ENCODE measurements around the gene ADD3.

Gene ADD3

GRCh38 chr10:110167149-110167548 lies 159.4 kb downstream of the ADD3 start:
- in situ Hi-C loops (cut with HindIII; ENCODE audit: low sequenced_read_pairs) = no loop called here
- DNase-seq (ENCODE audit: low read depth, low spot score) = no peak
- TF ChIP-seq CTCF (IDR thresholded peaks at IDR 0.05; ENCODE audit: low read depth, low read length) = no peak
- H3K4me3 ChIP-seq (ENCODE audit: low read depth, low read length) = no peak overlapping the region

GRCh38 chr10:110168601-110169481 lies 161.1 kb downstream of the ADD3 start:
- DNase-seq (ENCODE audit: low read depth, low spot score) = no peak
- in situ Hi-C loops (cut with HindIII; ENCODE audit: low sequenced_read_pairs) = no loop called here
- TF ChIP-seq CTCF (IDR thresholded peaks at IDR 0.05; ENCODE audit: low read depth, low read length) = no peak
- H3K4me3 ChIP-seq (ENCODE audit: low read depth, low read length) = no peak overlapping the region

DNA sequence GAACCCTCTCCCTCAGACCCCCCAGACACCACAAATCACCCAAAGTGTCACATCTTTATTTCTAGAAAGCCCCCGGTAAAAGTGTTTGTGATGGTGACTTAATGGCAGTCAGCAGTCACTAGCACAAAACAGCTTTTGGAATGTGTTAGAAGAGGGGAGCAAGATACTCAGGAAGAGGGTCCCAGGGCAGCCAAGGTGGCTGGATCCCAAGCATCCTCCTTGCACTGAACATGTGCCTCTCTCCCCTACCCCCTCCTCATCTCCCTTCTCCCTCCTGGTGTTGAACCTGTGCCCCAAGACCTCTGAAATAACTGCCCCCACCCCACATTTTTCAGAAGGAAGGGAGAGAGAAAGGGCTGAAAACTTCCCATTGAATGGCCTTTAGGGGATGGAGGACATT lies 161.8 kb downstream of the ADD3 start:
- TF ChIP-seq CTCF (IDR thresholded peaks at IDR 0.05; ENCODE audit: low read depth, low read length) = no peak
- in situ Hi-C loops (cut with HindIII; ENCODE audit: low sequenced_read_pairs) = no loop called here
- no peak for DNase-seq (ENCODE audit: low read depth, low spot score)
- H3K4me3 ChIP-seq (ENCODE audit: low read depth, low read length) = no peak overlapping the region

DNA sequence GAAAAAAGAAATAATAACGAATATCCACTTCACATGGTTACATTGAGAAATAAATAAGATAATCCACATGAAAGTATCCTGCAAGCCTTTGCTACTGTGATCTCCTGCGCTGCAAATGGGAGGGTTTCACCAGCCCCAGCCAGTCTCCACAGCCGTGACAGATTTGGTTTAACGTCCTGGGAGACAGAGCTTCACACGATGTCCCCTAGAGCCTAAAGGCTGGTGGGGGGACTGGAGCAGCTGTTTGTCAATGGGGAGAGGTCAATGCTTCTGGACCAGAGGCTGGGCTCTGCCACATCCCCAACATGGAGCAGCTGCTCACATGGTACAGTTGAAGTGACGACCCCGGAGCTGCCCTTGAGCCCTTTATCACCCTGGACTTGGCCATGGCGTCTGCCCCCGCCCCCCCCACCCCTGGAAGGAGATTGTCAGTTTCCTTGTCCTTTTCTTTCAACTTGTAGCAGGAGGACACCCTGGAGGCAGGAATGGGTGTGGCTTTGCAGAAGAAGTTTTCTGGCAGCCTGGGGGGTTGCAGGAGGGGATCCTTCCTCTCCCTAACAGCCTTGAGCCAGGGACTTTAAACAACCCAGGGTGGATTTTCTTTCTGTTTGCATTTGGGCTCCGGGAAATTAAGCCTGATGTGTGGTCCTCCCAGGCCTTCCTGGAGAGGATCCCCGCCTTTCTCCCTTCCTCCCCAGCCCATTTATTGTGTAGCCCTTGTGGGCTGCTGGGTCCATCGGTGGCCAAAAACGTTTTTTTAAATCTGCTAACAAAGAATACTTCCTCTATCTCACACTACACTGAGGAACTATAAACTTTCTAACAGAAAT lies 162.6 kb downstream of the ADD3 start:
- in situ Hi-C loops (cut with HindIII; ENCODE audit: low sequenced_read_pairs) = no loop called here
- TF ChIP-seq CTCF (IDR thresholded peaks at IDR 0.05; ENCODE audit: low read depth, low read length) = no peak
- no peak overlapping the region for H3K4me3 ChIP-seq (ENCODE audit: low read depth, low read length)
- no peak for DNase-seq (ENCODE audit: low read depth, low spot score)

- in situ Hi-C loops (cut with HindIII; ENCODE audit: low sequenced_read_pairs) = no loop called here
- no peak for TF ChIP-seq CTCF (IDR thresholded peaks at IDR 0.05; ENCODE audit: low read depth, low read length)
- no peak for DNase-seq (ENCODE audit: low read depth, low spot score)
- H3K4me3 ChIP-seq (ENCODE audit: low read depth, low read length) = no peak overlapping the region
These were observed 163.2 kb downstream of the ADD3 start for GRCh38 chr10:110171032-110171431.

GRCh38 chr10:110172155-110172554 lies 164.4 kb downstream of the ADD3 start:
- TF ChIP-seq CTCF (IDR thresholded peaks at IDR 0.05; ENCODE audit: low read depth, low read length) = no peak
- in situ Hi-C loops (cut with HindIII; ENCODE audit: low sequenced_read_pairs) = no loop called here
- DNase-seq (ENCODE audit: low read depth, low spot score) = no peak

More at GRCh38 chr10:110172155-110172554, 164.4 kb downstream of the ADD3 start:
- no peak overlapping the region for H3K4me3 ChIP-seq (ENCODE audit: low read depth, low read length)

Measured in astrocyte of the spinal cord (primary cell).